ENCODE measurements around the gene DIAPH3. TPM values are rescaled to one million over a fixed set of nuclear protein-coding genes. Genes with fewer than 3 reads are reported as not detected.

DIAPH3 gene
- total RNA-seq, 1 experiment from 2014 or later, result 33.9 TPM

DNA sequence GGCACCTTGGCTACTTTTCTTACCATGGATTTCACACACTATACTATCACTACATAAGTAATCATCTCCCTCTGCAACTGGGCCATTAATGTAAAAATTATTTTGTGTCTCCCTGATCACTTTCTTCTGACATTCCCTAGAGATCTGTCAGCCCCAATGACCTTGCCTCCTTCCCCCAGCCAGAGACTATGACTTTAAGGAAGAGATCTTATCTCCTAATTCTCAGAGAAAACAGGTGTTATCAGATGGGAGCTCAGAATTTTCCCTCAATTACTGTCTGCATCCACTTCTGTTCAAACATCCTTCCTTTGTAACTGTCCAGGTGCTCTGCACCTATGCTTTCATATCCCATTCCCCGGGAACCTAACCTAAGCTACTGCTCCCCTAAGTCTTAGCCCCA is 397.5 kb downstream of the DIAPH3 start:
- Histone ChIP-seq H3K36me3 (peaks cover 10% of the 10 kb centered on the region; the same call in 1 of the 2 replicates), H3K27me3 (replicated peaks) (no peaks in the 10 kb centered on the region), H3K9me3 (replicated peaks) (no peaks in the 10 kb centered on the region), H3K27ac (no peak overlapping the region), H3K4me3 (no peak overlapping the region), H3K4me1 (replicated peaks) (no peaks in the 10 kb centered on the region)
- no peak for DNase-seq (ENCODE audit: low read depth in 1 of 2, low spot score in 2 of 2)

- H3K36me3 ChIP-seq, result no peaks in the 10 kb centered on the region
- H3K27ac ChIP-seq, result no peak overlapping the region
- DNase-seq (ENCODE audit: low read depth in 1 of 2, low spot score in 2 of 2), result no peak
- H3K27me3 ChIP-seq (replicated peaks), result no peaks in the 10 kb centered on the region
- H3K4me3 ChIP-seq, result no peak overlapping the region
- no peaks in the 10 kb centered on the region for H3K4me1 ChIP-seq (replicated peaks)
- no peaks in the 10 kb centered on the region for H3K9me3 ChIP-seq (replicated peaks)
These were observed 408.0 kb downstream of the DIAPH3 start for GRCh38 chr13:59755632-59756290.

DNA sequence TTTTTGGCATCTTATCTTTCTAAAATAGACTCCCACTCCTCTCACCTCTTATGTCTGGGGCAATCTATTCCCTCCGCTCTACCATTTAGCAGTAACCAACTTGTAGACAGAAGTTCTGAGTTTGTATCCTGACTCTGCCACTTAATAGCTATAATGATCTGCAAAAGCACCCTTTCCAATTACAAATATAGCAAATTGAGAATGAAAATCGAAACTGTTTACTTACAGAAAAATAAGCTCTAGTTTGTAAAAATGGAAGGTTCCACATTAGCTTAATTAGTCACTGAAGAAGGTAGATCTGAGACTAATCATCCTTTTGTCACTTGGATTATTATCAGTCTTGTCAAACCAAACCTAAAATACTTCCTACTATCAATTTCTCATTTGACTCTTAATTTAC is 409.3 kb downstream of the DIAPH3 start:
- H3K27me3 ChIP-seq (replicated peaks), result no peaks in the 10 kb centered on the region
- no peak overlapping the region for H3K27ac ChIP-seq
- no peak overlapping the region for H3K4me3 ChIP-seq
- H3K36me3 ChIP-seq, result no peaks in the 10 kb centered on the region
- H3K4me1 ChIP-seq (replicated peaks), result no peaks in the 10 kb centered on the region
- no peaks in the 10 kb centered on the region for H3K9me3 ChIP-seq (replicated peaks)
- no peak for DNase-seq (ENCODE audit: low read depth in 1 of 2, low spot score in 2 of 2)

DNA sequence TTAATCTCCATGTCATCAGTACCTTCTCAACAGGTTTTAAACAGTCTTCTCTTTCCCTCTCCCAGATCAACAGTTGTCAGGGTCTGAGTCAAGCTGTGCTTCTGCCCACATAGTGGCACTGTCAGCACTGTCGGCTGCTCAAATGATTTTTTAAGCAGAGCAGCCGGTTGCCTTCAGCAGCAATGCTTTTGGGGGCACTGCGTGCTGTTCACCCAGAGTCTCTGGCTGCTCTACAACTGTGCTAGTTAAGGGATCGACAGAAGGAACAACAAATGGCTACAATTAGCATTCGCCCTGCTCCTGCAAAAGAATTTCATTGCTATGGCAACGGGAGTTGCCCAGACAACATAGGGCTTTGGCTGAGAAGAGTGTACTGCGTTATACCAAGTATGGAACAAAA is 412.9 kb downstream of the DIAPH3 start:
- no peak for DNase-seq (ENCODE audit: low read depth in 1 of 2, low spot score in 2 of 2)
- no peaks in the 10 kb centered on the region; the same call in 1 of the 2 replicates for H3K4me1 ChIP-seq (replicated peaks)
- H3K9me3 ChIP-seq (replicated peaks), result no peaks in the 10 kb centered on the region
- no peak overlapping the region for H3K4me3 ChIP-seq
- no peaks in the 10 kb centered on the region for H3K27me3 ChIP-seq (replicated peaks)
- no peak overlapping the region for H3K27ac ChIP-seq
- H3K36me3 ChIP-seq, result no peaks in the 10 kb centered on the region

DNA sequence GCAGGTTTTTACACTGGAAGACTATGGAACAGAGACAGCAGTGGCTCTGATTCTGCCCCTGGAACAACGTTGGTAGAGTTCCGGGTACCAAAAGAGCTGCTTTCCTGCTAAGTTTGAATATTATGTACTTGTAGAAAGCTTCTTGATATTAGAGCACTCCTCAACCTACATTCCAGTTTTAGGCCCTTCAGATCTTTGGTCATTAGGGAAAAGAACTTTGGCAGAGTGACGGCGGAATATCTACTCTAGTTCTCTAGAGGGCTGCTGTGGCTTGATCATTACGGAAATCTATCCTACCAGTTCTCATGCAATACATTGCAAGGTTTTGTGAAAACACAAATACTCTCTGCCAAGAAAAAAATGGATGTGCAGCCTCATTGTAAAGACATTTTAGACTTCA is 415.7 kb downstream of the DIAPH3 start:
- H3K4me3 ChIP-seq, result no peak overlapping the region
- no peak for DNase-seq (ENCODE audit: low read depth in 1 of 2, low spot score in 2 of 2)
- H3K27ac ChIP-seq, result no peak overlapping the region
- H3K9me3 ChIP-seq (replicated peaks), result no peaks in the 10 kb centered on the region
- H3K4me1 ChIP-seq (replicated peaks), result no peaks in the 10 kb centered on the region; the same call in 1 of the 2 replicates
- no peaks in the 10 kb centered on the region for H3K36me3 ChIP-seq
- H3K27me3 ChIP-seq (replicated peaks), result no peaks in the 10 kb centered on the region

DNA sequence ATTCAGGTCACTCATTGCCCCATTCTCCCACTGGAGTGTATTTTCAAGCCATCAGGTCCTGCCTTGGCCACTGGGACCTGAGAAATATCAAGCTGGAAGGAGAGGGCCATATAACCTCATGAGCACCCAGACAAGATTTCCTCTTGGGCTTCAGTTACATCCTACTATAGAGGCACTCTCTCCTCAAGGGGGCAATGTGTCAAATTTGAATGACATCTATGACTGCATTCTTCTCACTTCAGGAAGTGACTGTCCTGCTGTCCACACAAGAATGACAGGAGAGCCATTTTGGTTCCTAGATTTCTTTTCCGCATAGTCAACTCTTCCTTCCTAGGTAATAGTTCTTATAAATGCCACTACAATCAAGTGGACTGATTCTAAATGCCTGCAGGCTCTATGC is 416.2 kb downstream of the DIAPH3 start:
- Histone ChIP-seq H3K27ac (no peak overlapping the region), H3K36me3 (no peaks in the 10 kb centered on the region), H3K9me3 (replicated peaks) (no peaks in the 10 kb centered on the region), H3K4me3 (no peak overlapping the region), H3K4me1 (replicated peaks) (no peaks in the 10 kb centered on the region; the same call in 1 of the 2 replicates), H3K27me3 (replicated peaks) (no peaks in the 10 kb centered on the region)
- no peak for DNase-seq (ENCODE audit: low read depth in 1 of 2, low spot score in 2 of 2)

GRCh38 chr13:59746291-59746962 is 417.3 kb downstream of the DIAPH3 start:
- Histone ChIP-seq H3K4me1 (replicated peaks) (no peaks in the 10 kb centered on the region; the same call in 1 of the 2 replicates), H3K4me3 (no peak overlapping the region), H3K9me3 (replicated peaks) (no peaks in the 10 kb centered on the region), H3K27ac (no peak overlapping the region), H3K27me3 (replicated peaks) (no peaks in the 10 kb centered on the region), H3K36me3 (no peaks in the 10 kb centered on the region)
- no peak for DNase-seq (ENCODE audit: low read depth in 1 of 2, low spot score in 2 of 2)

DNA sequence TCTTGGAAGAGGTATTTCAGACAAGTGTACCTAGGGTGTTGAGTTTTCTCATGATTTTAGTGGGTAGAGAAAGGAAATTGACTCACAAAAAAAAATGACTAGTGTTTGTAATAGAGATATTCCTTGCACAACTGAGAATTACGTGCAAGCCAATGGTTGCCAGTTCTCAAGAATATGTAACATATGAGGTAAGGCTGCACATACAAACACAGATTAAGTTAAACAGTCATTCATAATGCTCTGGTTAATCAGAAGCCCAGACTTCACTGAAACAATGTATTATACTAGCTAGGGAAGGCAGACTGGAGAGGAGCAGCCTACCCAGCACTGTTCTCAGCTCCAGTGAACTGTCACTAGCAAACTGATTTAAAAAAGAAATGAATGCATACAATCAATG is 418.3 kb downstream of the DIAPH3 start:
- no peaks in the 10 kb centered on the region for H3K36me3 ChIP-seq
- H3K27ac ChIP-seq, result no peak overlapping the region
- H3K4me1 ChIP-seq (replicated peaks), result no peaks in the 10 kb centered on the region; the same call in 1 of the 2 replicates
- DNase-seq (ENCODE audit: low read depth in 1 of 2, low spot score in 2 of 2), result no peak
- H3K4me3 ChIP-seq, result no peak overlapping the region
- no peaks in the 10 kb centered on the region for H3K27me3 ChIP-seq (replicated peaks)
- H3K9me3 ChIP-seq (replicated peaks), result no peaks in the 10 kb centered on the region

GRCh38 chr13:59744747-59745391 is 418.9 kb downstream of the DIAPH3 start:
- Histone ChIP-seq H3K9me3 (replicated peaks) (no peaks in the 10 kb centered on the region), H3K27me3 (replicated peaks) (no peaks in the 10 kb centered on the region), H3K27ac (no peak overlapping the region), H3K4me3 (no peak overlapping the region), H3K4me1 (replicated peaks) (no peaks in the 10 kb centered on the region; the same call in 1 of the 2 replicates), H3K36me3 (no peaks in the 10 kb centered on the region)
- DNase-seq (ENCODE audit: low read depth in 1 of 2, low spot score in 2 of 2), result no peak

GRCh38 chr13:59743195-59743594 is 420.5 kb downstream of the DIAPH3 start:
- no peak overlapping the region for H3K4me3 ChIP-seq
- DNase-seq (ENCODE audit: low read depth in 1 of 2, low spot score in 2 of 2), result no peak
- H3K36me3 ChIP-seq, result no peaks in the 10 kb centered on the region
- H3K9me3 ChIP-seq (replicated peaks), result no peaks in the 10 kb centered on the region
- no peaks in the 10 kb centered on the region; the same call in 1 of the 2 replicates for H3K4me1 ChIP-seq (replicated peaks)
- H3K27me3 ChIP-seq (replicated peaks), result no peaks in the 10 kb centered on the region
- H3K27ac ChIP-seq, result no peak overlapping the region

GRCh38 chr13:59742467-59742866 is 421.3 kb downstream of the DIAPH3 start:
- DNase-seq (ENCODE audit: low read depth in 1 of 2, low spot score in 2 of 2), result no peak
- no peaks in the 10 kb centered on the region for H3K9me3 ChIP-seq (replicated peaks)
- H3K27ac ChIP-seq, result no peak overlapping the region
- H3K36me3 ChIP-seq, result no peaks in the 10 kb centered on the region
- H3K4me1 ChIP-seq (replicated peaks), result no peaks in the 10 kb centered on the region; the same call in 1 of the 2 replicates
- no peaks in the 10 kb centered on the region for H3K27me3 ChIP-seq (replicated peaks)
- no peak overlapping the region for H3K4me3 ChIP-seq

- Histone ChIP-seq H3K4me1 (replicated peaks) (no peaks in the 10 kb centered on the region), H3K9me3 (replicated peaks) (no peaks in the 10 kb centered on the region), H3K36me3 (no peaks in the 10 kb centered on the region), H3K4me3 (no peak overlapping the region), H3K27ac (no peak overlapping the region), H3K27me3 (replicated peaks) (no peaks in the 10 kb centered on the region)
- no peak for DNase-seq (ENCODE audit: low read depth in 1 of 2, low spot score in 2 of 2)
These were observed 424.8 kb downstream of the DIAPH3 start for GRCh38 chr13:59738921-59739320.

GRCh38 chr13:59734393-59734792 is 429.3 kb downstream of the DIAPH3 start:
- Histone ChIP-seq H3K27ac (no peak overlapping the region), H3K36me3 (no peaks in the 10 kb centered on the region), H3K4me1 (replicated peaks) (no peaks in the 10 kb centered on the region), H3K9me3 (replicated peaks) (no peaks in the 10 kb centered on the region), H3K4me3 (no peak overlapping the region), H3K27me3 (replicated peaks) (no peaks in the 10 kb centered on the region)
- no peak for DNase-seq (ENCODE audit: low read depth in 1 of 2, low spot score in 2 of 2)

GRCh38 chr13:59733744-59734143 is 430.0 kb downstream of the DIAPH3 start:
- Histone ChIP-seq H3K36me3 (no peaks in the 10 kb centered on the region), H3K27me3 (replicated peaks) (no peaks in the 10 kb centered on the region), H3K27ac (no peak overlapping the region), H3K4me3 (no peak overlapping the region), H3K4me1 (replicated peaks) (no peaks in the 10 kb centered on the region), H3K9me3 (replicated peaks) (no peaks in the 10 kb centered on the region)
- no peak for DNase-seq (ENCODE audit: low read depth in 1 of 2, low spot score in 2 of 2)

All from SJSA1 (cell line).